Hippocampal formation (tissue), 2 donors: Measurements from ENCODE around the gene GALP.
"Not testable (repeated sequence)": the region's sequence is repeated elsewhere in the genome, so short reads cannot be mapped to it uniquely, and the experiment has no call there.

ENCODE experiments used
- DNase-seq, 2 donors: peaks; one replicate each; lab custom pipeline; 2025; lab: John Stamatoyannopoulos, UW

Gene GALP

DNA sequence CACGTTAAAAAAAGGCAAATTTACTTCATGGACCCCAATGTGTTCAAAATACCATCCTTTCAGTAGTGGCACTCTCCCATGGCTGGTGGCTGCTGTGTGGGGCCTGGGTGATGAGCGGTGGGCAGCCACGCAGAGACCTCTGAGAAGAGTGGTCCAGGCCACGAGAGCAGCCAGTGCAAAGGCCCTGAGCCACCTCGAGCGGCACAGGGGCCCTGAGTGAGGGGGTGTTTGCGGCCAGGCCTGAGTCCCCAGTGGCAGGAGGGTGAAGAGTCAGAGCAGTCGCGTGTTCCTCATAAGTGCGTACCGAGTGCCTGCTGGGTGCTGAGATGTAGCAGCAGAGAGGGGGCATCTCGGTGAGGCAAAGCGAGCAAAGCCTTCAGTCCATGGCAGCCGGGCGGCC, 27.7 kb upstream of the GALP start:
- DNase-seq: no peak

DNA sequence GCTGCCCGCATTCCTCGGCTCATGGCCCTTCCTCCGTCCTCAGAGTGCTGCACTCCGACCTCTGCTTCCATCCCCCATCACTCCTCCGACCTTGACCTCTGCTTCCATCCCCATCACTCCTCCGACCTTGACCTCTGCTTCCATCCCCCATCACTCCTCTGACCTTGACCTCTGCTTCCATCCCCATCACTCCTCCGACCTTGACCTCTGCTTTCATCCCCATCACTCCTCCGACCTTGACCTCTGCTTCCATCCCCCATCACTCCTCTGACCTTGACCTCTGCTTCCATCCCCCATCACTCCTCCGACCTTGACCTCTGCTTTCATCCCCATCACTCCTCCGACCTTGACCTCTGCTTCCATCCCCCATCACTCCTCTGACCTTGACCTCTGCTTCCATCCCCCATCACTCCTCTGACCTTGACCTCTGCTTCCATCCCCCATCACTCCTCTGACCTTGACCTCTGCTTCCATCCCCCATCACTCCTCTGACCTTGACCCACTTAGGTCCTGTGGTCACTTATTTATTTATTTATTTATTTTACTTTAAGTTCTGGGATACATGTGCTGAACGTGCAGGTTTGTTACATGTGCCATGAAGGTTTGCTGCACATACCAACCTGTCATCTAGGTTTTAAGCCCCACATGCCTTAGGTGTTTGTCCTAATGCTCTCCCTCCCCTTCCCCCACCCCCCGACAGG, 26.7 kb upstream of the GALP start:
- DNase-seq: not testable (repeated sequence)

DNA sequence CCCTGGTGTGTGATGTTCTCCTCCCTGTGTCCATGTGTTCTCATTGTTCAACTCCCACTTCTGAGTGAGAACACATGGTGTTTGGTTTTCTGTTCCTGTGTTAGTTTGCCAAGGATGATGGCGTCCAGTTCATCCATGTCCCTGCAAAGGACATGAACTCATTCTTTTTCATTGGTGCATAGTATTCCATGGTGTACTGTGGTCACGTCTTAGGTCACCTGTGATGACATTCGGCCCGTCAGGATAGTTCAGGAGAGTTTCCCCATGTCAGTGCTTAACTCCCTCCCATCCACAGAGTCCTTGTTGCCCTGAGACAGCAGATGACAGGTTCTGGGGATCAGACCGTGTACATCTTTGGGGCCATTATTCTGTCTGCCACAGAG, 26.2 kb upstream of the GALP start:
- DNase-seq: no peak

DNA sequence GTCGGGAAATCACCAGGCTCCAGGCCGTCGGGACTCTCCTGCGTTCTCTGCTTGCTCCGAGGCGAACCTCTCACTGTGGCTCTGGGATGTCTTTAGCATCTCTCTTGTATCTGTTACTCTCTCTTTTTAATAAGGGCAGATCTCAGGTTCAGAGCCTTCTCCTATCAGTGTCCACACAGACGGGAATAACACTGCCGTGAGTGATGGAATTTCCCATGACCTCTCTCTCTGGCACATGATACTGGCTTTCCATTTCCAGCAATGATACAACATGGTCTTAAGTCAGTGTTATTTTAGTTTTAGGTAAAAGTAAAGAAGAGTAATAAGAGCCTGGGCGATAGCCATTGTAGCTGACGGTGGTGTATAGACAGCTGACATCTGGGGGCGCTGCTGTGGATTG, 25.4 kb upstream of the GALP start:
- DNase-seq: no peak

DNA sequence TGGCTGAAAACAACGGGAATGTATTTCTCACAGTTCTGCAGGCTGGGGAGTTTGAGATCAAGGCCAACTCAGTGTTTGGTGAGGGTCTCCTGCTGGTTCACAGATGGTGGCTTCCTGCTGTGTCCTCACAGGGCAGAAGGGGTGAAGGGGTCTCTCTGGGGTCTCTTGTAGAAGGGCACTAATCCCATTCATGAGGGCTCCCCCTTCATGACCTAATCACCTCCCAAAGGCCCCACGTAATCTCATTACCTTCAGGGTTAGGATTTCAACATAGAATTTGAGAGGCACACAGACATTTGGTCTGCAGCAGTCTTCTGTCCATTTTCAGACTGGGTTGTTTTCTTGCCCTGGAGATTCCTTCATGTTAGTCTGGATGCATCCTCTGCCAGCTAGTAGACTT, 23.2 kb upstream of the GALP start:
- no peak for DNase-seq

DNA sequence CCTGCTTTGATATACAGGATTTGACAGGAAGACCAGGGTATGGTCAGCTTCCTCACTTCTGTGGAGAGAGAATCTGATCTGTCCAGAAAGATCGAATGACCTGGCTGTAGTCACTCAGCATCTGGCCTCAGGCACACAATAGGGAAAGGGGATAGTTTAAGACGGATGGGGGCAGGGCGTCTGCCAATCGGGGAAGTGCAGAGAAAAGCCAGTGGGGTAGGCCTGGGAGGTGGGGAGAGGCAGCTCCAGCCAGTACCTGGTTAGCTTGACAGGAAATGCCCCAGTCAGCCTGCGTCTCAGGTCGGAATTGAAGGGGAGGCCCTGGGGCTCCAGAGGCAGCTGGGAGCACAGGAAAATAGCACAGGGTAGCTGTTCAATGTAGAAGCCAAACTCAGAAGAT, 22.3 kb upstream of the GALP start:
- no peak for DNase-seq

DNA sequence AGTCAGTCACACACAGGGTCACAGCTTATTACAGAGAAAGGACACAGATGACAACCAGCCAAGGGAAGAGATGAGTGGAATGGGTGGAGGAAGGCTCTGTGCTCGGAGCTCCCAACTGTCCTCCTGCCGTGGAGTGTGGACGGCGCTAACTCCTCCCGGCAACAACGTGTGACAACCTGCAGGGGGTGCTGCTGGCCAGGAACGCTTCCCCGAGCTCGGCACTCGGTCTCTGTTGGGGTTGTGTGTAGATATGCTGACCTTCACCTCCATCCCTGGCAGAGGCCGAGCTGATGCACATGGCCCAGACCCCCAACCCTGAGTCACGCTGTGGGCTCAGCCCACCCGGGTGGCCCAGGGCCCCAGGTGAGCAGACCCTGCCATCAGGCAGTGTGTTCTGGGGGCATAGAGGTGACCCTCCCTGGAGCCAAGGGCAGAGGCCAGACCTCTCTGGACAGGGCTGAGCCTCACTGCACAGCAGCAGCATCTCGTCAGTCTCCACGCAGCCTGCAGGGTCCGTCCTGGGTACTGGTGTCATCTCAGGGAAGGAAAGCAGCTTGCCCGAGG, 20.6 kb upstream of the GALP start:
- DNase-seq: no peak

DNA sequence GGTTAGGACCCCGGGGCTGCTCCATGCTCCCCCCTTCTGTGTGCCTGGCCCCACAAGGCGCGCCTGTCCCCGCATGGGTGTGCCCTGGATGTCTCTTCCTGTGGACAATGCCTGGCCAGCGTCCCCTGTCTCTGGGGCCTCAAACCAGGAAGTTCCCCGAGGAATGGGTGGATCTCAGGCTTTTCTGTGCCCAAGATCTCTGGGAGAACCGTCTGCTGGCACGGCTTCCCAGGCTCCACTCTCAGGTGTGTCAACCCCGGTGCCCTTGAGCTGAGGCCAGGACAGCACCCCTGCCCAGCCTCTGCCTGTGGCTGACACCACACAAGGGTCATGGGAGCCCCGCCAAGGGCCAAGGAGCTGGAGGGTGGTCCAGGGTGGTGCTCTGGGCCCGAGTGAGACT, 19.0 kb upstream of the GALP start:
- DNase-seq: no peak

DNA sequence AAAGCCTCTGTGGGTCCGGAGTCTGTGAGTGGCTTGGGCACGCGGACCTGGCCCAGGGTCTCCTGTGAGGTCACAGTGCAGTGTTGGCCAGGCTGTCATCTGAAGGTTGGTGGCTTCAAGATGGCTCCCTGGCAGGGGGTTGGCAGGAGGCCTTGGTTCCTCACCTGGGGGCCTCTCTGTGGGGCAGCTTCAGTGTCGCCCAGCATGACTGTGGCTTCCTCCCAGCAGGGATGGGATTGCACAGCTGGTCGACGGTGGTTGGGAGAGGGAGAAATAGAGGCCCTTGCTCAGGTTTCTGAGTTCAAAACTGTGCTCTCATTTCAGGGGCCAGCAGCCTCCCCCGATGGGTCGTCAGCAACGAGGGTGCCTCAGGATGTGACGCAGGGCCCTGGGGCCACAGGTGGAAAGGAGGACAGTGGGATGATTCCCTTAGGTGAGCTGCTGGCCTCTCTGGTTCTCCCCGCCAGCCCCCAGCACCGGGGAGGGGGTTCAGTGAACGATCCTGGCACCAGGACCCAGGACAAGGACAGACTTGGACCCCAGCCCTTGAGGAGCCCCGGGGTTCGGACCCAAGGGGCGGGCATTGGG, 17.5 kb upstream of the GALP start:
- no peak for DNase-seq

DNA sequence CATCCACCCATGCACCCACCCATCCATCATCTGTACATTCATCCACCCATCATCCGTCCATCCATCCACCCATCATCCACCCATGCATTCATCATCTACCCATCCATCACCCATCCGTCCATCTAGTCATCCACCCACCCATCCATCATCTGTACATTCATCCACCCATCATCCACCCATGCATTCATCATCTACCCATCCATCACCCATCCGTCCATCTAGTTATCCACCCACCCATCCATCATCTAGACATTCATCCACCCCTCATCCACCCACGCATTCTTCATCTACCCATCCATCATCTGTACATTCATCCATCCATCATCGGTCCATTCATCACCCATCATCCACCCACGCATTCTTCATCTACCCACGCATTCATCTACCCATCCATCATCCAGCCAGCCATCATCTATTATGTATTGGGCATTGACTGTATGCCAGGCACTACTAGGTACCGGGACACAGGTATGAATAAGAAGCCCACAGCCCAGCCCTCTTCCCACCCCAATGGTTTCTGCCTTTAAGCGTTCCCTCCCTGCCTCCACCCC, 16.7 kb upstream of the GALP start:
- no peak for DNase-seq

DNA sequence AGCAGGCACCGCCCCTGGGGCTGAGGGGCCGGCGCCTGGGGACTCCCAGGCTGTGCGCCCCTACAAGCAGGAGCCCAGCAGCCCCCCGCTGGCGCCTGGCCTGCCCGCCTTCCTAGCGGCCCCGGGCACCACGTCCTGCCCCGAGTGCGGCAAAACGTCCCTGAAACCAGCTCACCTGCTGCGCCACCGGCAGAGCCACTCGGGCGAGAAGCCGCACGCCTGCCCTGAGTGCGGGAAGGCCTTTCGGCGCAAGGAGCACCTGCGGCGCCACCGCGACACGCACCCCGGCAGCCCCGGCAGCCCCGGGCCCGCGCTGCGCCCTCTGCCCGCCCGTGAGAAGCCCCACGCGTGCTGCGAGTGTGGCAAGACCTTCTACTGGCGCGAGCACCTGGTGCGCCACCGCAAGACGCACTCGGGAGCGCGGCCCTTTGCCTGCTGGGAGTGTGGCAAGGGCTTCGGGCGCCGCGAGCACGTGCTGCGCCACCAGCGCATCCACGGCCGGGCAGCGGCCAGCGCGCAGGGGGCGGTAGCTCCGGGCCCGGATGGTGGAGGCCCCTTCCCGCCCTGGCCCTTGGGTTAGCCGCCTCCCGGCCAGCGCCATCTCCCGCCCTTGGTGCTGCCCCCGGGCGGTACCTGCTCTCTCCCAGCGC, 16.1 kb upstream of the GALP start:
- no peak for DNase-seq

DNA sequence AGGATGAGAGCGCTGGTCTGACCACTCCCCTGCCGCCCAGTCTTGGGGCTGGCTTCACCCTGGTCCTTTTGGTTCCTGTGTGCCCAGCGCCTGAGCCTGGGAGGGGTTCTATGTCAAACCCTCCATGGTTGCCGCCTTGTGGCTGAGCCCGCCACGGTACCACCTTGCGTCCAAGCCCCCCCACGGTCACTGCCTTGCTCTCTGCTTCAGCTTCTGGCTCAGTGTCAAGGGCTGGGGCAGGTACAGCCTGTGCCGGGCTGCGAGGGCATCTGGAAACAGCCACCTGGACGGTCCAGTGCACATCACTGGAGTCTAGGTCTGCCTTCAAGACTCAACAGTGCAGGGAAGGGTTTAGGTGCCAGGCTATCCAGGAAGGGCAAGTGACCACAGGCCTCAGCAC, 14.3 kb upstream of the GALP start:
- no peak for DNase-seq

DNA sequence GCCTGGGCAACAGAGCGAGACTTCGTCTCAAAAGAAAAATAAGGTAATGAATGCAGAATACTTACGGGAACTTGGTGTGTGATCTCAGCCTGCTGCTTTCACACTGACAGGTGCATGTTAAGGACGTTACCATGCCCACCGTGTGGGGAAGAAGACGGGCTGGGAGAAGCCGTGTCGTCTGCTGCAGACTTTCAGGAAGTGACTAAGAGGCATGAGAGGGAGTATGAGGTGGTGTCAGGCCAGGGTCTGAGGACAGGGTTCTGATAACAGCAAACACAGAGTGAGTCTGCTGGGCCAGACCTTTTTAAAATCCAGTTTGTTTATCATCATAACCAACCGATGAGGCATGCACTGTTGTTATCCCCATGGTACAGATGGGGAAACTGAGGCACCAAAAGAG, 13.6 kb upstream of the GALP start:
- DNase-seq: no peak

DNA sequence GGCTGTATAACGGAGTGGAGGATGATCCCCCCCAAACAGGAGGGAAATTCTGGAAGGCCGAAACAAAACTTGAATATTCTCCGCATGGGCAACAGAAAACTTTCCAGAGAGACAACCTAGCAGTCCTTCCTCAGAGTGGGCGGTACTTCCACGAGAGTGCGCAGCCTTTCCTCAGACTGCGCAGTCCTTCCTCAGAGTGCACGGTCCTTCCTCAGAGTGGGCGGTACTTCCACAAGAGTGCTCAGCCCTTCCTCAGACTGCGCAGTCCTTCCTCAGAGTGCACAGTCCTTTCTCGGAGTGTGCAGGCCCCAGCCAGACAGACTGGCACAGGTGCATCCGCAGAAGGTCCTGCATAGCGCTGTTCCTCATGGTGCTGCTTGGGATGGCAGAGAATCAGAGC, 12.7 kb upstream of the GALP start:
- no peak for DNase-seq

DNA sequence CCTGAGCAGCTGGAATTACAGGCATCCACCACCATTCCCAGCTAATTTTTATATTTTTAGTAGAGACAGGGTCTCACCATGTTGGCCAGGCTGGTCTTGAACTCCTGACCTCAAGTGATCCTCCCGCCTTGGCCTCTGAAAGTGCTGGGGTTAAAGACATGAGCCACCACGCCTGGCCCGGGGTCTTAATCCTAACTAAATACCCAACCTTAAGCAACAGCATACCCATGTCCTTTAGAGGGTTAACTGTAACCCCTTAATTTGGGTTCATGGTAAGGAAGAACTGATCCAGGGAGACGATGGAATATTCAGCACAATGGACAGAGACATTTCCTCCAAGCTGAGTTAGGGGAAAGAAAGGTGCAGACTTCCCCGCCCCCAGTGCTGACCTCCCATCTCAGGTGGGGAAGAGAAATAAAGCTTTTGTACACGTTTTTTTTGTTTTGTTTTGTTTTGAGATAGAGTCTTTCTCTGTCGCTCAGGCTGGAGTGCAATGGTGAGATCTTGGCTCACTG, 8.7 kb upstream of the GALP start:
- no peak for DNase-seq

DNA sequence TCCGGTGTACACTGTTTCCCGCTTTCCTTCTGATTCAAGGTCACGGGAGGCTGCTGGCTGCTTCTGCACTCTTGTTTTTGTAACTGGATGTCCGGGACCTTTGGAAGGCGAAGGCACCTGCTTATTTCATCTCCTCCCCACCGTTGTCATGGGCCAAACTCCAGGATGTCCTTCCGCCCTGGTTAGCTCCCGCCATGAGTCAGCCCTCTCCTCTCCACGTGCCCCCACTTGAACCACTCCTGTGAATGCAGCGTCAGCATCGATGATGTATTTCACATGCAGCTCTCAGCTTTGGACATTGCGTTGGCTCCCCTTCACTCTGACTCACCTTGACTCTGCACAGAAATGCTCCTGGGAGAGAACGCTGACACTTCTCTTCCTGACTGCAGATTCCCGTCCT, 5.5 kb upstream of the GALP start:
- DNase-seq: no peak

DNA sequence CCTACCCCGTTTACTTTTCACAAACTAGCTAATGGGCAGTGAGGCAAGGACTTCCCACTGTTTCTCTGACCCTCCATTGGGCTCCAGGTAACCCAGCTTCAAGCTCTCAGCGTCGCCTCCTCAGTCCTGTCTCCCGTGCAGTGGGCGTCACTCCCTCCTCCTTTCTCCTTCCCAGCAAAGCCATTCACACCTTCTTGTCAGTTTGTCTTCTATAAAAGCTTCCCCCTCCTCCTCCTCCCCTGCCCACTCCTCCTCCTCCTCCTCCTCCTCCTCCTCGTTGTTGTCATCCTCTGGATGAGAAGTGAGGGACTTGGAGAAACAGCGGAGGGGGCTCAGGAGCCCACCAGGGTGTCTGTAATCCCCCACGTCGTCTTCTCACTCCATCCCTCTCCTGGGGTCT, 1.7 kb upstream of the GALP start:
- no peak for DNase-seq

DNA sequence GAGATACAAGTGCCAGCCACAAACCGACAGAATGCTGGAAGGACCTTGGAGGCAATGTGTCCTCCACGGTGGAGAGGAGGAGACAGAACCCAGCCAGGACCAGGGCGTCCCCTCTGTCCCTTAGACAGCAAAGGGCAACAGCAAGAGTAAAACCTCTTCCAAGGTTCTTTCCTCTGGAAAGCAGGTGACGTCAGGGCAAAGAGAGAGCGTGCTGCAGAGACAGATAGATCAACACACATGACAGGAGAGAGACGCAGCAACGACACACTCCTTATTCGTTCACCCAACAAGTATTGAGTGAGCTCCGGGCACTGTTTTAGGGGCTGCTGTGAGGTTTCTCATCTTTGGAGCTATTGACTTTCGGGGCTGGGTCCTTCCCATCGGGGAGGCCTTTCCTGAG, 1.3 kb upstream of the GALP start:
- DNase-seq: no peak

DNA sequence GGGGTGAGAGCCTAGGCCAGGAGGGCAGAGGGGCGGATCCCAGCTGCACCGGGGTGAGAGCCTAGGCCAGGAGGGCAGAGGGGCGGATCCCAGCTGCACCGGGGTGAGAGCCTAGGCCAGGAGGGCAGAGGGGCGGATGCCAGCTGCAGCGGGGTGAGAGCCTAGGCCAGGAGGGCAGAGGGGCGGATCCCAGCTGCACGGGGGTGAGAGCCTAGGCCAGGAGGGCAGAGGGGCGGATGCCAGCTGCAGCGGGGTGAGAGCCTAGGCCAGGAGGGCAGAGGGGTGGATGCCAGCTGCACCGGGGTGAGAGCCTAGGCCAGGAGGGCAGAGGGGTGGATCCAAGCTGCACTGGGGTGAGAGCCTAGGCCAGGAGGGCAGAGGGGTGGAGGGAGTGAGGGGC, 502 bp downstream of the GALP start:
- DNase-seq: not testable (repeated sequence)

DNA sequence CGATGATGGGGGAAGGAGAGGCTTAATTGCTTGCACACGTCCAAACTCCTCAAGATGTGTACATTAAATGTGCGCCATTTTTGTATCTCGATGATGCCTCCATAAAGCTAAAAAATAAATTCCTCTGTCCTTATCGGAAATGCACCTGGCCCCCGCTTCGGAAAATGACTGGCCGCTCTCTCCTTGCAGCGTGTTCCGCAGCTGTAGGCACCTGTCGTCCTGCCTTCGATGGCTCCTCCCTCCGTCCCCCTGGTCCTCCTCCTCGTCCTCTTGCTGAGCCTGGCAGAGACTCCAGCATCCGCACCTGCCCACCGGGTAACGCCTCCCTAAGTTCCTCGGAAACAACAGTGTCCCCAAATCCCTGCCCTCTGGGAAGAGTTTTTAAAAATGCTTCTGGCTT, 1.1 kb downstream of the GALP start:
- no peak for DNase-seq

DNA sequence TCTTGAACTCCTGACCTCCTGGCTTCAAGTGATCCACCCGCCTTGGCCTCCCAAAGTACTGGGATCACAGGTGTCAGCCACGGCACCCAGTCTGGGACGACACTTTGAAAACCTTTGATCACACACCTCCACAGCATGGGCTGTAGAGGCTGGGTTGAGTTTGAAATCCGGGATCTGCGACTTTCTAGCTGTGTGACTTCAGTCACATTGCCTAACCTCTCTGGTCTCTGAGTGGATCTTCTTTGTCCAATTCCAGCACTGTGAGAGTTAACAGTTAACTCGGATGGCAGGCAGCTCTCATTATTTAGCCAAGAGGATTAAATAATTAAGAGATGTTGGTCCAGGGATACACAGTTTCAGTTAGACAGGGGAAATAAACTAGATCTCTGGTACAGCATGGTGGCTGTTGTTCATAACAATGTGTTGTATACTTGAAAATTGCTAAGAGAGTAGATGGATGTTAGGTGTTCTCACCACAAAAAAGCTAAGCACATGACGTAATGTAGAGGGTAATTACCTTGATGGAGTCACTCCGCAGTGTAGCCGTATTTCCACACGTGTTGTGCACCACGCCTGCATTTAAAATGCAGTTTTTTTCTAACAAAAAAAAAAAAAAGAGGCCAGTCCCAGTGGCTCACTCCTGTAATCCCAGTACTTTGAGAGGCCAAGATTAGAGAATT, 1.9 kb downstream of the GALP start:
- no peak for DNase-seq

DNA sequence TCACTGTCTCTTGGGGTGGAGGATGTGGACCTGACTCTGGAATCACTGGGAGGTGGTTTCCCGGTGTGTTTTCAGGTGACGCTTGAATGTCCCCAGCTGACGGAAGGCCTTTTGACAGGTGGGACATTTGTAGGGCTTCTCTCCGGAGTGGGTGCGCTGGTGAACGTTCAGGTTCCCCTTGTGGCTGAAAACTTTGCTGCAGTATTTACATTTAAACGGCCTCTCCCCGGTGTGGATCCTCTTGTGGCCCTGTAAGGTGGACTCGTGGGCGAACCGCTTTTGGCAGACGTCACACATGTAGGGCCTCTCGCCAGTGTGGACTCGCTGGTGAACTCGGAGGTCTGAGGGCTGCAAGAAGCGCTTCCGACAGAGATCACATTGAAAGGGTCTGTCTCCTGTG, 14.0 kb downstream of the GALP start:
- DNase-seq: no peak
